GM12892 (cell line): ENCODE data around the gene AOPEP.
"Not testable (repeated sequence)": the region's sequence is repeated elsewhere in the genome, so short reads cannot be mapped to it uniquely, and the experiment has no call there.

Experiments used
- POLR2A ChIP-seq: IDR thresholded peaks from 2 replicates; pipeline ENCODE4 v1.6.1; 2011; ENCODE audit warnings: low read depth, low read length, control low read depth
- TAF1 ChIP-seq: IDR thresholded peaks from 2 replicates; pipeline ENCODE4 v1.6.1; 2011; ENCODE audit warnings: low read depth, mild to moderate bottlenecking, control low read depth, low read length, borderline replicate concordance

DNA sequence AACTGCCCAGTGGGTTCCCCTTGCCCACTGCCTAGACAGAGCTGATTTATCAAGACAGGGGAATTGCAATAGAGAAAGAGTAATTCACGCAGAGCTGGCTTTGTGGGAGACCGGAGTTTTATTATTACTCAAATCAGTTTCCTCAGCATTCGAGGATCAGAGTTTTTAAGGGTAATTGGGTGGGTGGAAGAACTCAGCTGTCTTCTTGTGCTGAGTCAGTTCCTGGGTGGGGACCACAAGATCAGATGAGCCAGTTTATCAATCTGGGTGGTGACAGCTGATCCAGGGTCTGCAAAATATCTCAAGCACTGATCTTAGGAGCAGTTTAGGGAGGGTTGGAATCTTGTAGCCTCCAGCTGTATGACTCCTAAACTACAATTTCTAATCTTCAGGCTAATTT, 152.3 kb downstream of the AOPEP start:
- TF ChIP-seq TAF1, POLR2A: not testable (repeated sequence)
